ENCODE data around the gene PPP1CA.

Gene PPP1CA

DNA sequence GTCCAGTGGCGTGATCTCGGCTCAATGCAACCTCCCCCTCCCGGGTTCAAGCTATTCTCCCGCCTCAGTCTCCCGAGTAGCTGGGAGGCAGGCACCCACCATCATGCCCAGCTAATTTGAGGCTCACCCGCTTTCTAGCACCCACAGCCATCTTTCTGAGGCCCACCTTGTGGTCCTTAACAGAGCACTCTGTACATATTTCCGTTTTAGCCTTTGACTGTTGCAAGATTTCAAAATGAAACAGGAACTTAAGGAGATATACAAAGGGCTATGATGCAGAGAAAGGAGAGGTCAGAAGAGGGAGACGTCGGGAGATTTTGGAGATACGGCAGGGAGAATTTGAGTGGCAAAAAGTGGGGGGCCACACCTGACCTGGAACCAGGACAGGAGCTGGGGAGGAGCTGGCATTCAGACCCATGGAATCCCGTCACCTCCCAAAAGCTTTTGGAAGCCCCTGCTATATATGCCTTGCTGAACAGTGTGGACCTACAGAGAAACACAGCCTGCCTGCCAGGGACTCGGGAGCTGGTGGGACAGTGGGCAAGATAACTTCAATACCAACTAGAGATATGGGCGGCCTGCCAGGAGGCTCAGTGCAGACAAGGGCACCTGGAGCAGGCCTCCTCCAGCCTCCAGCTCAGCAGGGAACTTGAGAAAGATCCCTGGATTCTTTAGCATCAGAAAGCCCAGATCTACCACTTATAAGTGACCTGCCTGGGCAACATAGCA lies 20.2 kb downstream of the PPP1CA start:
- H3K4me3 ChIP-seq (ENCODE audit: low read depth, low read length): no peak overlapping the region
- no peak overlapping the region for H3K9ac ChIP-seq (ENCODE audit: low read depth, low read length)

DNA sequence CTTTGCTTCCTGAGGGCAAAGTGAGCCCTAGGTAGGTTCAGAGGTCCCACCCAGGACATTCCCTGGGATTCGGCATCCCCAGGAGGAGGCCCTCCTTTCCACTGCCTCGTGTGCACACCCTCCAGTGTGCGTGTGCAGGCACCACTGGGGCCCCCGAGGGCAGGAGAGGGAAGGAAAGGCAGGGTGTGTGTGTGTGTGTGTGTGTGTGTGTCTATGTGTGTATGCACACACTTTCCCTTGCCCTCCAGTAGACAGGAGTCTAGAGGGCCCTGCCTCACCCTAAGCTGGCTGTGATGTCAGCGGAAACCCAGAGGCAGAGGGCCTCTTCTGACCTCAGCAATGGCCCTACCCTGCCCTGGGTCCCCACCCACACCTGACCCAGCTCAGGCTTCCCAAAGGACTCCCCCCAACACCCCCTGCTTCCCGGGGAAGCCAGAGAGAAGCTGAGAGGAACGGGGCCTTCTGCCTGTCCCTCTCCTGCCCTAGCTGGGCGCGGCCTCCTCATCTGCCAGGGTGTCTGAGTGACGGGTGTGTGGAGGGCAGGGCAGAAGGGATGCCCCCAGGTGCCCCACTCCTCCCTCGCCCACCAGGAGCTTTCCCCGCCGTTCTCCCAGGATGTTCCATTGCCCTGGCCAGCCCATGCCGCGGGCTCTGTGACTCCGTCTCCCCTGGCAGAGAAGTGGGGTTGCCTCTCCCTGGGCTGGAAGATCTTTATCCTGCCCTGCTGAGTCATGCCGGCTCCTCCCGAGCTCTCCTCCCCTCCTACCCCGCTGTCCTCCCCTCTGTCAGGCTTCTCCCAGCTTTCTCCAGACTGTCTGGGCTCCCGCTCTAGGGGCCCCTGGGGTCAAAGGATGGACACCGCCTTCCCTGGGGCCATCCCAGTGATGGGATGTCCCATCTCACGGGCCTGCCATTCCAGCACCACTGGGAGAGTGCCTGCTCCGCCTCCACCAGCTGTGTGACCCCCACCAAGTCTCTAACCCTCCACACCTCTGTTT lies 22.3 kb downstream of the PPP1CA start:
- H3K27me3 ChIP-seq (ENCODE audit: control insufficient read depth, insufficient read depth, low read length): peaks cover 32% of the 10 kb centered on the region
- H3K36me3 ChIP-seq (ENCODE audit: control insufficient read depth, insufficient read depth, low read length): no peaks in the 10 kb centered on the region
- no peak overlapping the region for H3K4me3 ChIP-seq (ENCODE audit: low read depth, low read length)
- H3K9me3 ChIP-seq (ENCODE audit: control insufficient read depth, insufficient read depth, low read length): no peaks in the 10 kb centered on the region
- no peak overlapping the region for H3K9ac ChIP-seq (ENCODE audit: low read depth, low read length)
- peaks cover 14% of the 10 kb centered on the region for H3K4me1 ChIP-seq (ENCODE audit: control insufficient read depth, insufficient read depth, low read length)

More for the DNA sequence above, 20.2 kb downstream of the PPP1CA start:
- H3K27me3 ChIP-seq (ENCODE audit: control insufficient read depth, insufficient read depth, low read length): peaks cover 31% of the 10 kb centered on the region
- no peaks in the 10 kb centered on the region for H3K9me3 ChIP-seq (ENCODE audit: control insufficient read depth, insufficient read depth, low read length)
- H3K4me1 ChIP-seq (ENCODE audit: control insufficient read depth, insufficient read depth, low read length): peaks cover 8% of the 10 kb centered on the region
- no peaks in the 10 kb centered on the region for H3K36me3 ChIP-seq (ENCODE audit: control insufficient read depth, insufficient read depth, low read length)

DNA sequence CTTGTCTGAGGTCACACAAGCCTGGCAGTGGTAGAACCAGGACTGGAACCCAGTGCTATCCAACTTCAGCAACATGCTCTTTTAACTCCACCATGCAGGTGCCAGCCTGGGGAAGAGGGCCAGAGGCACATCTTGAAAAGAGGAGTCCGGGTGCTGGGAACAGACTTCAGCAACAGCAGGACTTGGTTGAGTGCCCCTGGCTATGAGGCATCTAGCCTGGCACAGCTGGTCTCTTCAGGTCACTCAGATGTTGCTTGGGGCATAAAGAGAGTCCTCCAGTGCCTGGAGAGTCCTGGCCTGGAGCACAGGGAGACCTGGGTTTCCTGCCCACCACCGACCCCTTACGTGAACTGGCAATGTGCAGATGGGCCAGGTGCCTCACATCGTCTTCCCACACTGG lies 23.1 kb downstream of the PPP1CA start:
- Histone ChIP-seq H3K4me3 (ENCODE audit: low read depth, low read length) (no peak overlapping the region), H3K27me3 (ENCODE audit: control insufficient read depth, insufficient read depth, low read length) (peaks cover 31% of the 10 kb centered on the region), H3K9me3 (ENCODE audit: control insufficient read depth, insufficient read depth, low read length) (no peaks in the 10 kb centered on the region), H3K36me3 (ENCODE audit: control insufficient read depth, insufficient read depth, low read length) (no peaks in the 10 kb centered on the region), H3K9ac (ENCODE audit: low read depth, low read length) (no peak overlapping the region), H3K4me1 (ENCODE audit: control insufficient read depth, insufficient read depth, low read length) (peaks cover 15% of the 10 kb centered on the region)

DNA sequence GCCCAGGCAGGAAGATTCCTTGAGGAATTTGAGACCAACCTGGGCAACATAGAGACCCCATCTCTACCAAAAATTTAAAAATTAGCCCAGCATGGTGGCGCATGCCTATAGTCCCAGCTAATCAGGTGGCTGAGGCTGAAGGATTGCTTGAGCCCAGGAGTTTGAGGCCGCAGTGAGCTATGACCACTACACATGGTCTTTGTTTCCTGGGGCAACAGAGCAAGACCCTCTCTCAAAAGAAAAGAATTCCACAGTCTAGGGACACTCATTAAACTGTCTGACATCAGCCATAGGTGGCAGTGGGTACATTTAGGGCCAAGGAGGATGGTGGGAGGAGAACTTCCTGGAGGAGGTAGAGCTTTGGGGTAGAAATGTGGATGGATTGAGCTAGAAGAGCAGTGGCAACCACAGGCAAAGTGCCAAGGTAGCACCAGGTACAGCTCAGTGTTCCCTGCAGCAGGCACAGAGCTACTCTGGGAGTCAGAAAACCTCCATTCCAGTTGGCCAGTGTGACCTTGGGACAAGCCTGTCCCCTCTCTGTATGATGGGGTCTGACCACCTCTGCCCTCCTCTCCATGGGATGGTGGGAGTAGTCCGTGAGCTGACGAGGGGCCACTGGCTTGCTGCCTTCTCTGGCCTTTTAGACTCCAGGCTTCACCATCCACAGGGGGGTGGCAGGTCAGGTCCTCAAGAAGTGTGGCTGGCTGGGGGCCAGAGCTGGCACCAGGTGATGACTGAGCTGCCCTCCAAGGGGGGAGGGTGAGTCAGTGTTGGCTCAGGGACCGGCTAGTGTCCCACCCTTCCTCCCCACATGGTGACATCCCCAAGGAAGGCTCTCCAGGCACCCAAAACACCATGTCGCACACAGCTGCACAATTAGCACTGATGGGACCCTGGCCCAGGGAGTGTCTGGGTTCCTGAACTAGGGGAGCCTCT lies 24.5 kb downstream of the PPP1CA start:
- Histone ChIP-seq H3K27me3 (ENCODE audit: control insufficient read depth, insufficient read depth, low read length) (peaks cover 32% of the 10 kb centered on the region), H3K4me1 (ENCODE audit: control insufficient read depth, insufficient read depth, low read length) (peaks cover 13% of the 10 kb centered on the region), H3K9ac (ENCODE audit: low read depth, low read length) (no peak overlapping the region), H3K4me3 (ENCODE audit: low read depth, low read length) (peak overlapping the region; percentile 18), H3K36me3 (ENCODE audit: control insufficient read depth, insufficient read depth, low read length) (no peaks in the 10 kb centered on the region), H3K9me3 (ENCODE audit: control insufficient read depth, insufficient read depth, low read length) (no peaks in the 10 kb centered on the region)

DNA sequence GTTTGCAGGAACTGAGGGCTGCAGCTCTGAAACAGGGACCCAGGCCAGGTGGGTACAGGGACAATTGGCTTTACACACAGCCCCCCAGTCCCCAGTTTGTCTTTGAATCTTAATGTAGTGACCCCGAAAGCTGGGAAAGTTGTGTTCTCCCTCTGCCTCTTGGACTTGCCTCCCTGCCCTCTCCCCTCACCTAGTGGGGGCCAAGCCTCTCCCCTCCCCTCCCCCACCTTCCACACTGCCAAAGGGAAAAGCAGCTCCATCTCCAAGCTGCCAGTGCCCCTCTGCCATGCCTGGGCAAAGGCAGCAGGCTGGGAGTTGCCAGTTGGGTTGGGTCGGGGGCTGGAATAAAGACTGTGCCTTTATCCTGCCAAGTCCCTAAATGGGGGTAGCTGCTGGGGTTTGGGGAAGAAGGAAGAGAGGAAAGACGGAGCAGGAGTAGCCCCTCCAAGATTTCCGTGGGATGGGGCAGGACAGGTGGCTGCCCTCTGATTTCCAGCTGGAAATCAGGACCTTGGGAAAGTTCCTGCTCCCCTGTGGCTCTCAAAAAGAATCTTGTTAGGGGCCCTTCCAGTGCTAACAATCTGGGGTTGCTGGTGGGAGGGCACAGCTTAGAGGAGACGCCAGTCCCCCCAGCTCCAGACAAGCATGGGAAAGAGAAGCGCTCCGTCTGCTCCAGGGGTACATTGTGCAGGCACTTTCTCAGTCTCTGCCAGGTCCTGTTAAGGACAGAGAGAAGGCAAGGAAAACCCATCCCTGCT lies 25.4 kb downstream of the PPP1CA start:
- H3K36me3 ChIP-seq (ENCODE audit: control insufficient read depth, insufficient read depth, low read length): no peaks in the 10 kb centered on the region
- peak overlapping the region; percentile 8 for H3K9ac ChIP-seq (ENCODE audit: low read depth, low read length)
- peaks cover 38% of the 10 kb centered on the region for H3K27me3 ChIP-seq (ENCODE audit: control insufficient read depth, insufficient read depth, low read length)
- H3K9me3 ChIP-seq (ENCODE audit: control insufficient read depth, insufficient read depth, low read length): no peaks in the 10 kb centered on the region
- peak overlapping the region; percentile 49 for H3K4me3 ChIP-seq (ENCODE audit: low read depth, low read length)
- peaks cover 19% of the 10 kb centered on the region for H3K4me1 ChIP-seq (ENCODE audit: control insufficient read depth, insufficient read depth, low read length)

DNA sequence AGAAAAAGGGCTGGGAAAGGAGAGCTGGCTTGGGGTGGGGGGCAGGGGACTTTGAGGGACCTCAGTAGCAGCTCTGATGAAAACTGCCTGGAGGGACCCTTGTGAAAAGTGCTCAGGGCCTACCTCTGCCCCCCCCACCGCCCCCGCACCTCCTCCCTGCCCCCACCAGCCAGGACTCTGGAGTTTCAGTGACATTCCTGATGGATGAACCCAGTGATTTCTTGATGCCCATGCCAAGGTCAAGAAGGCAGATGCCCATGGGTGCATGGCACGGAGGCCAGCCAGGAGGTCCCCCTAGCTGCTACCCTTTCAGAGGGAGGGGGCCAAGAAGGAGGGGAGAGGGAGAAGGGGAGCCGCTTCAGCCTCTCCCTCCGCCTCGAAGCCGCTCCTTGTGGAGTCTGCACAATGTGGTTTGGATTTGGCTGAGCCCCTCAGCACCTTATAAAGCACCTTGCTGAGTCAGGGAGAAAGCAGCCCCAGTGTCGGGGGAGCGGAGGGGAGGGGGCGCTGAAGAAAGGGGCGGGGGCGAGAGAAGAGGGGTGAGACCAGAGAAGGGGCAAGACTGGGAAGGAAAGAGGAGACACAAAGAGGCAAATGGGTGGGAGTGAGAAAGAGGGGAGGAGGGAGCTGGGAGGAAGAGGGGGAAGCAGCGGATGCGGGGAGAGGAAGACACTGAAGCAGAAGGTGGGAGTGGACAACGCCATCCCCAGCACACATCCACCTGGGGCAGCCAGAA lies 26.2 kb downstream of the PPP1CA start:
- Histone ChIP-seq H3K4me1 (ENCODE audit: control insufficient read depth, insufficient read depth, low read length) (peaks cover 27% of the 10 kb centered on the region), H3K4me3 (ENCODE audit: low read depth, low read length) (peak overlapping the region; percentile 49), H3K36me3 (ENCODE audit: control insufficient read depth, insufficient read depth, low read length) (no peaks in the 10 kb centered on the region), H3K27me3 (ENCODE audit: control insufficient read depth, insufficient read depth, low read length) (peaks cover 38% of the 10 kb centered on the region), H3K9me3 (ENCODE audit: control insufficient read depth, insufficient read depth, low read length) (no peaks in the 10 kb centered on the region), H3K9ac (ENCODE audit: low read depth, low read length) (no peak overlapping the region)

DNA sequence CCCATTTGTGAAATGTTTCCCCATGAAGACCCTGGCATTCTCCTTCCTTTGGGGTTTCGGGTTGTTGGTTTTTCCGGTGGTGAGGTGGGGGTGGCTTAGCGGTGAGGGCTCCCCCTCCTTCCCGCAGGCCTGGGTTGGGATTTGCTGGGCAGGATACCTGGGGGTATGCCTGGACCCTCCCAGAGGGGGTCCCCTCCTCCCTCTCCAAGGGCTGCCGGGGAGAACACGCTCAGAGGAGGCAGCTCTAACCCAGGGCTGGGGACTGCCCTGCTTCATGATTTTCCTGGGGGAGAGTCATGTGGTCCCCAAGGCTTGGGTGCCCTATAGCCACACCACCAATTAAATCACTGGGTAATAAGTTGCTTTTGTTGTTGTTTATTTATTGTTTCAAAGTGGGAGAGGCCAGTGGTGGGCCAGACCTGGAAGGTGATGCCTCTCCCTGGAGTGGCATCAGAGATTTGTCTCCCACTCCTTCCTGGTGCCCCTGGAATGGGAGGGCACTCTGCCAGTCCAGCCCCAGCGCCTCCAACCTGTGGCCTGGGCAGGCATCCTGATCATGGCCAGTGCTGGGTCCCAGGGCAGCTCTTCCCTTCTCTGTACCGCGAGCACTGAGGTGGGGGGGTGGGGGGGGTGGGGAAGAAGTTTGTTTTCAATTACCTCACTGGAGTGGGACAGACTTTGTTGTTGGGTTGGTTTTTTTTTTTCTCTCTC lies 26.9 kb downstream of the PPP1CA start:
- Histone ChIP-seq H3K4me3 (ENCODE audit: low read depth, low read length) (peak overlapping the region; percentile 53), H3K4me1 (ENCODE audit: control insufficient read depth, insufficient read depth, low read length) (peaks cover 30% of the 10 kb centered on the region), H3K9me3 (ENCODE audit: control insufficient read depth, insufficient read depth, low read length) (no peaks in the 10 kb centered on the region), H3K36me3 (ENCODE audit: control insufficient read depth, insufficient read depth, low read length) (no peaks in the 10 kb centered on the region), H3K27me3 (ENCODE audit: control insufficient read depth, insufficient read depth, low read length) (peaks cover 41% of the 10 kb centered on the region), H3K9ac (ENCODE audit: low read depth, low read length) (no peak overlapping the region)

DNA sequence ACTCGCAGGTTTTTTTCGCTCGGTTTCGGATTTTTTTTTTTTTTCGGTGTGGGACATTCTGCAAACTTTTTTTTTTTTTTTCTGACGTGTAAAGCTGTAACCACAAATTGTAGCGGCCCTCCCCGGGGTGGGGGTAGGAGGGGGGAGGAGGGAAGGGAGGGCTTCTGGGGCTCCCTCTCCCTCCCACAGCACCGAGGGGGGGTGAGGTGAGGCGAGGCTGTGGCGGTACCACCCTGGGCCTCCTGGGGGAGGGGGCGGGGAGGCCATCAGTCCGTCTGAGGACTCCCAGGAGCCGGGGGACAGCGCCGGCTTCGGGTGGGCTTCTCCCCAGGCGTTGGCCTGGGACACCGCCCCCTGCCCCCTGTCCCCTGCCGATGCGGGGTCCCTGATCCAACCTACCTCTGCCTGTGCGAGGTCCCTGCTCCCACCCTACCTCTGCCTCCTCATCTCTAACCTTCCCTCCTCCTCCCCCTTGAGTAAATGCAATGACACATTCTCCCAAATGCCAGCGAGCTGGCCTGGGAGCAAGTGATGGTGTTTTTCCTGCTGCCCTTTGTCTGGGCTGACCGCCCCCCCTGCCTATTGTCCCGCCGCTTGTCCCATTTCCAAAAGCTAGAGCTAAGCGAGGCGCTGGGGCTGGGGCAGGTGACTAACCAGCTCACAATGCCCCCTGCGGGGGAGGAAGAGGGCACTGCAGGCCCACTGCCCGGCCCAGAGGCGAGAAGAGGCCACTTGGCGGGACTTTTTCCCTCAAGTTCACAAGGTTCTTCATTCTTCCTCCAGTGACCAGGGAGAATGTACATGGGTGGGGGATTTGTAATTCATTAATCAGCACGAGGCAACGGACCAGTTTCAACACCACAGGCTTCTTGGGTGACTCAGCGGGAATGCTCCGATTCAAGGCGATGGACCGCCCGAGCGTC lies 27.7 kb downstream of the PPP1CA start:
- no peaks in the 10 kb centered on the region for H3K9me3 ChIP-seq (ENCODE audit: control insufficient read depth, insufficient read depth, low read length)
- peaks cover 48% of the 10 kb centered on the region for H3K27me3 ChIP-seq (ENCODE audit: control insufficient read depth, insufficient read depth, low read length)
- H3K4me3 ChIP-seq (ENCODE audit: low read depth, low read length): peak overlapping the region; percentile 53
- no peaks in the 10 kb centered on the region for H3K36me3 ChIP-seq (ENCODE audit: control insufficient read depth, insufficient read depth, low read length)
- peaks cover 30% of the 10 kb centered on the region for H3K4me1 ChIP-seq (ENCODE audit: control insufficient read depth, insufficient read depth, low read length)
- H3K9ac ChIP-seq (ENCODE audit: low read depth, low read length): peak overlapping the region; percentile 2

DNA sequence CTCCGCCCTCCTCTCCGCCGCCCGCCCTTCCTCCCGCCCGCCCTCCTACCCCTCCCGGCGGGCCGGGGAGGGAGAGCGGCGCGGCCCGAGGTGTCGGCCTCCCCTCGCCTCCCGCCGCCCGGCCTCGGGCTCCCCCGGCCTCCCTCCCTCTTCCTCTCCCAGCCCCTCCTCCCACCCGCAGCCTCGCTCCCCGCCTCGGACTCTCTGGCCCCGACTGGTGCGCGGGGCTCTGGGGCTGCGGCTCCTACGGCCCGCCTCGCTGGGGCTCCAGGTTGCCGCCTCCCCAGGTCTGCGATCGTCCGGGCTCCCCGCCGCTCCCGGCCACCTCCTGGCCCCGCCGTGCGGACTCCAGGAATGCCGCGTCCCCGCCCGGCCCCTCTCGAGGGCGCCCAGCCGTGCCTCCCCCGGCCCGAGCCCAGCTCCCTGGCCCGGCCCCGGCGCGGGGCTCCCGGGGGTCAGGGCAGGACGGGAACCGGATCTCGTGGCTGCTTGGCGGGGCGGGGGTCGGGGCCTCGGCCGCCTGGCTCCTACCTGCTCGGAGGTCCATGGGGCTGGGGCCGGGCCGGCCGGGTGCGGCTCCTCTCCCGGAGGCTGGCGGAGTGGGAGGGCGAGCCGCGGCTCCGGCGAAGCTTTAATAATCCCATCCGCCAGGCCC lies 28.5 kb downstream of the PPP1CA start, which contains the start of gene CLCF1:
TSS of gene CLCF1 (minus strand) at position 606 of the 655 bp plus-strand sequence. CDS start at position 547, 59 bp downstream.
- Histone ChIP-seq H3K9ac (ENCODE audit: low read depth, low read length) (peak within 1 kb of the TSS; percentile 2), H3K4me3 (ENCODE audit: low read depth, low read length) (peak within 1 kb of the TSS; percentile 53), H3K36me3 (ENCODE audit: control insufficient read depth, insufficient read depth, low read length) (no peaks in the 10 kb centered on the region), H3K27me3 (ENCODE audit: control insufficient read depth, insufficient read depth, low read length) (peaks cover 48% of the 10 kb centered on the region), H3K9me3 (ENCODE audit: control insufficient read depth, insufficient read depth, low read length) (no peaks in the 10 kb centered on the region), H3K4me1 (ENCODE audit: control insufficient read depth, insufficient read depth, low read length) (peaks cover 30% of the 10 kb centered on the region)
